ENCODE data around the gene CHIC2.
A peak's percentile ranks its signal among the peaks of the same experiment; 100 is the strongest.

The CHIC2 gene

GRCh38 chr4:54017974-54018373, 46.4 kb downstream of the CHIC2 start:
- CTCF ChIA-PET: interaction anchor here (0.7 kb wide), 1 partner anchor 317 kb away, joined by 3 read pairs; no protein-coding TSS in a partner anchor
- TF ChIP-seq ZNF398 (tag by site-specific recombination; IDR thresholded peaks at IDR 0.05) (no peak), SALL2 (tag by site-specific recombination; IDR thresholded peaks at IDR 0.05; ENCODE audit: borderline replicate concordance) (no peak), ZNF239 (tag by site-specific recombination; IDR thresholded peaks at IDR 0.05) (no peak), SCRT2 (tag by site-specific recombination; IDR thresholded peaks at IDR 0.05) (peak; percentile 79)
- Histone ChIP-seq H3K4me3 (ENCODE audit: low read depth, low read length) (no peak overlapping the region), H3K27ac (ENCODE audit: extremely low read depth, low read depth, low read length) (no peak overlapping the region), H3K36me3 (ENCODE audit: control insufficient read depth in 2 of 2, insufficient read depth in 1 of 2, low read length in 2 of 2) (peaks cover 0 to 6% of the 10 kb centered on the region in 2 experiments; a peak in 1 of 3 replicates), H3K9me3 (ENCODE audit: control insufficient read depth, insufficient read depth, low read depth, low read length) (no peaks in the 10 kb centered on the region), H3K4me1 (ENCODE audit: control insufficient read depth, insufficient read depth, low read length) (no peaks in the 10 kb centered on the region)
- POLR2A ChIA-PET: no interaction called here

- Histone ChIP-seq H3K4me1 (ENCODE audit: control insufficient read depth, insufficient read depth, low read length) (no peaks in the 10 kb centered on the region), H3K4me3 (ENCODE audit: low read depth, low read length) (no peak overlapping the region), H3K27ac (ENCODE audit: extremely low read depth, low read depth, low read length) (no peak overlapping the region), H3K36me3 (ENCODE audit: control insufficient read depth in 2 of 2, insufficient read depth in 1 of 2, low read length in 2 of 2) (peaks cover 0 to 6% of the 10 kb centered on the region in 2 experiments; a peak in 1 of 3 replicates), H3K9me3 (ENCODE audit: control insufficient read depth, insufficient read depth, low read depth, low read length) (no peaks in the 10 kb centered on the region)
- ChIA-PET CTCF (interaction anchor here (0.7 kb wide), 2 partner anchors 8 to 61 kb away, joined by 3 read pairs; no protein-coding TSS in a partner anchor), POLR2A (no interaction called here)
- no peak for TF ChIP-seq ZBTB17 (tag by site-specific recombination; IDR thresholded peaks at IDR 0.05)
- no peak for TF ChIP-seq IKZF3 (tag by site-specific recombination; IDR thresholded peaks at IDR 0.05)
- no peak for TF ChIP-seq ZBTB11 (tag by site-specific recombination; conservative IDR thresholded peaks at IDR 0.05; ENCODE audit: low read depth)
- no peak for TF ChIP-seq PRDM6 (tag by site-specific recombination; IDR thresholded peaks at IDR 0.05)
- no peak for TF ChIP-seq ZBTB48 (tag by site-specific recombination; IDR thresholded peaks at IDR 0.05)
- TF ChIP-seq ZNF280D (tag by site-specific recombination; IDR thresholded peaks at IDR 0.05): no peak
- TF ChIP-seq ZNF280C (tag by site-specific recombination; IDR thresholded peaks at IDR 0.05): no peak
- no peak for TF ChIP-seq KLF9 (tag by site-specific recombination; IDR thresholded peaks at IDR 0.05; ENCODE audit: low read depth)
- TF ChIP-seq ZSCAN30 (tag by site-specific recombination; IDR thresholded peaks at IDR 0.05): no peak
- TF ChIP-seq ZNF248 (tag by site-specific recombination; IDR thresholded peaks at IDR 0.05): no peak
- no peak for TF ChIP-seq ZNF175 (tag by site-specific recombination; IDR thresholded peaks at IDR 0.05)
- no peak for TF ChIP-seq ZNF121 (tag by site-specific recombination; IDR thresholded peaks at IDR 0.05)
- TF ChIP-seq MZF1 (tag by site-specific recombination; IDR thresholded peaks at IDR 0.05; ENCODE audit: borderline replicate concordance): no peak
Measured at GRCh38 chr4:54017308-54017707, 47.1 kb downstream of the CHIC2 start.
